T-helper 17 cell (primary cell): Measurements from ENCODE around the gene OR10A6. TPM values are rescaled to one million over a fixed set of nuclear protein-coding genes. Genes with fewer than 3 reads are reported as not detected.

ENCODE experiments used
- ATAC-seq: fragments of 150-1000 bp; cut with Tn5 transposase; 2 replicates; pipeline ENCODE4 v1.10.0; 2021; ENCODE audit warnings: mild to moderate bottlenecking, moderate library complexity
- DNase-seq, 3 donors: peaks; one replicate each; pipeline versions ENCODE4 v3.0.0 to v3.0.0-alpha.2; 2020 to 2021
- H3K9me3 ChIP-seq: one replicate; pipeline ENCODE4 v1.7.0; 2013; ENCODE audit warnings: low read length, mild to moderate bottlenecking; ENCODE audit not compliant: control insufficient read depth, poor library complexity, severe bottlenecking
- H3K27ac Mint-ChIP-seq: one replicate; pipeline ENCODE4 v1.8.0; 2022; ENCODE audit warnings: mild to moderate bottlenecking, moderate library complexity, mixed read lengths
- H3K27me3 Mint-ChIP-seq: one replicate; pipeline ENCODE4 v1.8.0; 2022; ENCODE audit warnings: mixed read lengths
- H3K36me3 Mint-ChIP-seq: one replicate; pipeline ENCODE4 v1.8.0; 2022; ENCODE audit warnings: low read depth, mixed read lengths
- H3K4me1 Mint-ChIP-seq: one replicate; pipeline ENCODE4 v1.8.0; 2022; ENCODE audit warnings: mild to moderate bottlenecking, mixed read lengths
- H3K4me3 Mint-ChIP-seq: one replicate; pipeline ENCODE4 v1.8.0; 2022; ENCODE audit warnings: mild to moderate bottlenecking, moderate library complexity, mixed read lengths
- total RNA-seq, 4 donors: library from RNA in 2 of 4; stranded (reverse) in 2 of 4; gene quantifications; one replicate each; pipeline ENCODE4 v1.2.3 and lab custom pipeline; 2022 to 2026

Gene OR10A6
- total RNA-seq, 2 donors from 2014 or later: not detected

DNA sequence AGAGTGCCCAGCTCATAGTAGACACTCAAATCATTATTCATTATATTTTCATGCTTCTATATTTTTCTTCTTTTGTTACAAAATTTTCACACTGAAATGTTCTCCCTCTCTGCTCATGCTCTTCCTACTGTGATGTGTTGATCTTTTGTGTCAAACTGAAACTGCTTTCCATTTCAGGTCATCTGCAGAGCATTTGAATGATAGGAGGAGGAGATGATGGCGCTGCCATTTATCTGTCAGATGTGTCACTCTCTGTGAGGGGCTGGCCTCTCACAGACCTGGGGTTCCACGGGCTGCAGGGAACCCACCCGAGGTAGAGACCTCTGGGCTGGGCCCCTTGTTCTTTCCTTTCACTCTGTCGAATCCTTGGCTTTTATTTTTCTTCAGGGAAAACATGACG lies 41.1 kb downstream of the OR10A6 start:
- H3K27ac Mint-ChIP-seq: peak overlapping the region; percentile 53
- no peak for DNase-seq
- H3K27me3 Mint-ChIP-seq: peaks cover 15% of the 10 kb centered on the region
- ATAC-seq: no peak
- no peaks in the 10 kb centered on the region for H3K9me3 ChIP-seq
- peaks cover 6% of the 10 kb centered on the region for H3K4me1 Mint-ChIP-seq
- H3K36me3 Mint-ChIP-seq: peaks cover 2% of the 10 kb centered on the region
- H3K4me3 Mint-ChIP-seq: no peak overlapping the region

DNA sequence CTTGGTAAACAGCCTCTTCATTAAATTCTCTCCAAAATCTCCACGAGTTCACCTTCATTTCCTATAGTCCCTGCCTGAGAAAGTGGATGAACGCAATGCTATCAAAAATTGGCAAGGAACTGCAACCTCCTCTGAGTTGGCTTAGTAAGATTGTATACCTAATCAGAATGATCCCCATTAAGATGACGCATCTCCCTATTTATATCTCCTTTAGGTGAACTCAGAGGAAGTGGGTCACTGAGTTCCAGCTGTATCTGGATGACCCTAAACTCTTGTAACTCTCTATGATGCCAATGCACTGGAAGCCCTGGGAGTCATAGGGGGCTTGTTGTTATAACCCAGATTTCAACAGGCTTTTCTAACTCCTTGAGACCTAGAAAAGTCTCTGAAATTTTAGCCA lies 48.2 kb downstream of the OR10A6 start:
- DNase-seq: no peak

More for the DNA sequence above, 48.2 kb downstream of the OR10A6 start:
- ATAC-seq: no peak
- Mint-ChIP-seq H3K36me3 (peaks cover 3% of the 10 kb centered on the region), H3K27ac (no peak overlapping the region), H3K27me3 (peaks cover 34% of the 10 kb centered on the region), H3K4me1 (no peaks in the 10 kb centered on the region), H3K4me3 (no peak overlapping the region)
- H3K9me3 ChIP-seq: no peaks in the 10 kb centered on the region

Other genes with a start within 250 kb of the OR10A6 start
- gene OVCH2, start 224.8 kb downstream of the OR10A6 start, total RNA-seq: not detected
- not detected for gene OR5P2, start 134.3 kb downstream of the OR10A6 start, total RNA-seq
- gene OR5P3, start 100.4 kb downstream of the OR10A6 start, total RNA-seq: not detected
- not detected for gene OR10A3, start 10.4 kb upstream of the OR10A6 start, total RNA-seq
- not detected for gene NLRP10, start 34.2 kb upstream of the OR10A6 start, total RNA-seq
- gene EIF3F, start 56.1 kb upstream of the OR10A6 start, total RNA-seq: 100 to 1,000 TPM; 376 to 391 TPM
- gene TUB, start 149.9 kb upstream of the OR10A6 start, total RNA-seq: under 1 TPM; 0.37 to 0.72 TPM
- 10 to 100 TPM; 38.8 to 52.9 TPM for gene RIC3, start 237.8 kb upstream of the OR10A6 start, total RNA-seq